ENCODE results near the gene CDH3. TPM values are rescaled to one million over a fixed set of nuclear protein-coding genes. Genes with fewer than 3 reads are reported as not detected.

CDH3 gene
- total and polyA plus RNA-seq, 2 of the 13 experiments (the other 11 are each of a cell fraction or from before 2014, with no cell fraction given) = 0.11 TPM; not detected in 1

- TF ChIP-seq, protein P1, sequence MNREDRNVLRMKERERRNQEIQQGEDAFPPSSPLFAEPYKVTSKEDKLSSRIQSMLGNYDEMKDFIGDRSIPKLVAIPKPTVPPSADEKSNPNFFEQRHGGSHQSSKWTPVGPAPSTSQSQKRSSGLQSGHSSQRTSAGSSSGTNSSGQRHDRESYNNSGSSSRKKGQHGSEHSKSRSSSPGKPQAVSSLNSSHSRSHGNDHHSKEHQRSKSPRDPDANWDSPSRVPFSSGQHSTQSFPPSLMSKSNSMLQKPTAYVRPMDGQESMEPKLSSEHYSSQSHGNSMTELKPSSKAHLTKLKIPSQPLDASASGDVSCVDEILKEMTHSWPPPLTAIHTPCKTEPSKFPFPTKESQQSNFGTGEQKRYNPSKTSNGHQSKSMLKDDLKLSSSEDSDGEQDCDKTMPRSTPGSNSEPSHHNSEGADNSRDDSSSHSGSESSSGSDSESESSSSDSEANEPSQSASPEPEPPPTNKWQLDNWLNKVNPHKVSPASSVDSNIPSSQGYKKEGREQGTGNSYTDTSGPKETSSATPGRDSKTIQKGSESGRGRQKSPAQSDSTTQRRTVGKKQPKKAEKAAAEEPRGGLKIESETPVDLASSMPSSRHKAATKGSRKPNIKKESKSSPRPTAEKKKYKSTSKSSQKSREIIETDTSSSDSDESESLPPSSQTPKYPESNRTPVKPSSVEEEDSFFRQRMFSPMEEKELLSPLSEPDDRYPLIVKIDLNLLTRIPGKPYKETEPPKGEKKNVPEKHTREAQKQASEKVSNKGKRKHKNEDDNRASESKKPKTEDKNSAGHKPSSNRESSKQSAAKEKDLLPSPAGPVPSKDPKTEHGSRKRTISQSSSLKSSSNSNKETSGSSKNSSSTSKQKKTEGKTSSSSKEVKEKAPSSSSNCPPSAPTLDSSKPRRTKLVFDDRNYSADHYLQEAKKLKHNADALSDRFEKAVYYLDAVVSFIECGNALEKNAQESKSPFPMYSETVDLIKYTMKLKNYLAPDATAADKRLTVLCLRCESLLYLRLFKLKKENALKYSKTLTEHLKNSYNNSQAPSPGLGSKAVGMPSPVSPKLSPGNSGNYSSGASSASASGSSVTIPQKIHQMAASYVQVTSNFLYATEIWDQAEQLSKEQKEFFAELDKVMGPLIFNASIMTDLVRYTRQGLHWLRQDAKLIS (CRISPR knock-in tag; IDR thresholded peaks at IDR 0.05) = no peak
- TF ChIP-seq HMGA1 (CRISPR knock-in tag; conservative IDR thresholded peaks at IDR 0.05) (no peak), SRSF9 (IDR thresholded peaks at IDR 0.05; ENCODE audit: borderline replicate concordance, insufficient read depth, low read depth, low read length, poor library complexity, severe bottlenecking) (no peak), WIZ (CRISPR knock-in tag; IDR thresholded peaks at IDR 0.05) (no peak), ZNF317 (CRISPR knock-in tag; IDR thresholded peaks at IDR 0.05) (no peak), FOXK1 (CRISPR knock-in tag; IDR thresholded peaks at IDR 0.05; ENCODE audit: borderline replicate concordance, low read depth) (no peak), RBM39 (IDR thresholded peaks at IDR 0.05; ENCODE audit: low read depth, low read length, poor library complexity, severe bottlenecking) (no peak), SALL1 (CRISPR knock-in tag; IDR thresholded peaks at IDR 0.05) (peak; percentile 76), ELF3 (CRISPR knock-in tag; IDR thresholded peaks at IDR 0.05) (no peak), ZNF652 (CRISPR knock-in tag; IDR thresholded peaks at IDR 0.05; ENCODE audit: borderline replicate concordance, low read depth) (peak; percentile 62; the same call in 1 of the 2 replicates), HIVEP1 (CRISPR knock-in tag; IDR thresholded peaks at IDR 0.05) (no peak), AHDC1 (CRISPR knock-in tag; IDR thresholded peaks at IDR 0.05; ENCODE audit: borderline replicate concordance) (no peak), GTF2F1 (IDR thresholded peaks at IDR 0.05; ENCODE audit: low read length) (no peak), ZNF709 (CRISPR knock-in tag; IDR thresholded peaks at IDR 0.05) (no peak), ZNF761 (CRISPR knock-in tag; conservative IDR thresholded peaks at IDR 0.05) (no peak), RBM22 (optimal IDR thresholded peaks at IDR 0.05; ENCODE audit: low read length) (no peak), ZBTB1 (CRISPR knock-in tag; IDR thresholded peaks at IDR 0.05; ENCODE audit: borderline replicate concordance) (no peak)
- TF ChIP-seq, protein P2, sequence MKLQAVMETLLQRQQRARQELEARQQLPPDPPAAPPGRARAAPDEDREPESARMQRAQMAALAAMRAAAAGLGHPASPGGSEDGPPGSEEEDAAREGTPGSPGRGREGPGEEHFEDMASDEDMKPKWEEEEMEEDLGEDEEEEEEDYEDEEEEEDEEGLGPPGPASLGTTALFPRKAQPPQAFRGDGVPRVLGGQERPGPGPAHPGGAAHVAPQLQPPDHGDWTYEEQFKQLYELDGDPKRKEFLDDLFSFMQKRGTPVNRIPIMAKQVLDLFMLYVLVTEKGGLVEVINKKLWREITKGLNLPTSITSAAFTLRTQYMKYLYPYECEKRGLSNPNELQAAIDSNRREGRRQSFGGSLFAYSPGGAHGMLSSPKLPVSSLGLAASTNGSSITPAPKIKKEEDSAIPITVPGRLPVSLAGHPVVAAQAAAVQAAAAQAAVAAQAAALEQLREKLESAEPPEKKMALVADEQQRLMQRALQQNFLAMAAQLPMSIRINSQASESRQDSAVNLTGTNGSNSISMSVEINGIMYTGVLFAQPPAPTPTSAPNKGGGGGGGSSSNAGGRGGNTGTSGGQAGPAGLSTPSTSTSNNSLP (IDR thresholded peaks at IDR 0.05; ENCODE audit: low read depth, low read length) = no peak
Observed at GRCh38 chr16:68715471-68715870, 70.4 kb downstream of the CDH3 start (continued).
